Suppressor macrophage (primary cell): ENCODE data around the gene GJD3.

Experiments used
- DNase-seq, 4 experiments: peaks; one replicate each; pipeline ENCODE4 v3.0.0-alpha.2; 2020 to 2022

GJD3 gene

DNA sequence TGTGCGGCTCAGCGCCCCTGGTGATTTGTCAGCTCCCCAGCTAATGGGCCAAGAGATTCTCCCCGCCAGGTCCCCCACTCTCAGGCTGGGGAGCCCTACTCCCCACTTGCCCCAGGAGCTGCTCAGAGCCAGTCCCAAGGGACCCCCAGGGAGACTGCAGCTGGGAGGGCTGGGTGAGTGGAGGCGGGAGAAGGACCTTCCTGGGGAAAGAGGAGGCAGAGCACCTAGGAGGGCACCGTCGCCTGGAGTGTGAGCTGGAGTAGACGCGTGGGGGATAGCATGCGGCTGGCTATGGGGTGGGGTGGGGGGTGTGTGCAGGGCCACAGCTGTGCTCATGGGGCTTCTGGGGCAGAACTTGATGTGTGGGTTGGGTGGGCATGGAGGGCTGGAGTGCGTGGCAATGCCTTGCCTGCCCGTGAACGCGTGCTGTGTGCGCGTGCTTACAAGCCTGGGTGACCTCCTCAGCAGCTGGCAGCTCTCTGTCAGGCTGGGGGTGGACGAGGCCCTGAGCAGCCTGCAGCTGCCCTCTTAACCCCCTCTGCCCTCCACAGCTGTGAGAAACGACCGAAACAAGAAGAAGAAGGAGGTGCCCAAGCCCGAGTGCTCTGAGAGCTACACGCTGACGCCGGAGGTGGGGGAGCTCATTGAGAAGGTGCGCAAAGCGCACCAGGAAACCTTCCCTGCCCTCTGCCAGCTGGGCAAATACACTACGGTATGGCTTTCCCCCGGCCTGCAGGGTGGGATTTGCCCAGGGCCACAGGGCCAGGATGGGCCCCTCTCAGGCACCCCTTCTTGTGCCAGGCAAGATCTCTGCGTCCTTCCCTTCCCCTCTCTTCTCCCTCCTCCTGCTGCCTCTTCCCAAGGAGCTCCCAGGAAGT, 12.9 kb downstream of the GJD3 start:
- DNase-seq = no peak

GRCh38 chr17:40350689-40351358, 13.7 kb downstream of the GJD3 start:
- no peak for DNase-seq

DNA sequence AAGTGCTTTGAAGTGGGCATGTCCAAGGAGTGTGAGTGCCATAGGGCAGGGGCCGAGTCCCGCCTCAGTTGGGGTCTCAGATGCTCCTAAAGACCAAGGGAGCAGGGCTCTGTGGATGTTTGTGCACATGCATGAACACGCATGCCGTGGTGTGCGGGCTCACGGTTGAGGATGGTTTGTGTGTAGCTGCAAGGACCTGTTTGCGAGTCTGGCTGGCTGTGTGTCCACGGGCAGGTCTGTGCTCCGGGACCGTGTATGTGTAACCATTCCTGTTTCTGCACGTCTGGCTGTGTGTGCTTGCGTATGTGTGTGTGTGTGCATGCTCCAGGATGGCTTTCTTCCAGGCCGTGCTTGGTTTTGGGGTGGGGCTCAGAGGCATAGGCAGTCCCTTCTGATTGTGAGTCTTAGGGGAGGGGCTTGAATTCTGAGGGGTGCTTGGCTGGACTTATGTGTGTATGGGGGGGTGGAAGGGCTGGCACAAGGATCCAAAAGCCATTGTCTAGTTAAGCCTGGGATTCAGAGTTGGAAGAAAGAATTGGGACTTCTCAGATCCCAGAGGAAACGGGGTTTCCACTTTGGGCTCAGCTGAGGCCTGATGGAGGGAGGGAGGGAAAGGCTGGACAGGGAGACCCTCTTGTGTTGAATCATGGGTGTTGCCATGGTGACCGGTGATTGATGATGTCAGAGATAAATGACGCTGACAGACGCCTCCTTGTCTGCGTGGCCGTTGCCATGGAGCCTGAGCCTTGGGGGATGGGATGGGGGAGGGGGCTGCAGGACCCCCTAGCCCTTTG, 14.4 kb downstream of the GJD3 start:
- no peak for DNase-seq

GRCh38 chr17:40349477-40349894, 15.1 kb downstream of the GJD3 start:
- no peak for DNase-seq

GRCh38 chr17:40348562-40349476, 15.7 kb downstream of the GJD3 start:
- DNase-seq = no peak

DNA sequence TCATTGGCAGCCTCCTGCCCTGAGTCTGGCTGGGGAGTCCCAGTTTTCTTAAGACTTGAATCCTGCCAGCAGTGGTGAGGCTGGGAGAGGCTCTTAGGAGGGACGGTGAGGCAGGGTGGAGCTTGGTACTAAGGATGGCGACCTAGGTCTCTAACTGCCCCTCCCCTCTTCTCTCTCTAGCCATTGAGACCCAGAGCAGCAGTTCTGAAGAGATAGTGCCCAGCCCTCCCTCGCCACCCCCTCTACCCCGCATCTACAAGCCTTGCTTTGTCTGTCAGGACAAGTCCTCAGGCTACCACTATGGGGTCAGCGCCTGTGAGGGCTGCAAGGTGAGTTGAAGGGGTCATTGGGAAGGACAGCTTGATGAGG, 16.4 kb downstream of the GJD3 start:
- no peak for DNase-seq

- DNase-seq = no peak
Observed at GRCh38 chr17:40347319-40348135, 17.0 kb downstream of the GJD3 start.

DNA sequence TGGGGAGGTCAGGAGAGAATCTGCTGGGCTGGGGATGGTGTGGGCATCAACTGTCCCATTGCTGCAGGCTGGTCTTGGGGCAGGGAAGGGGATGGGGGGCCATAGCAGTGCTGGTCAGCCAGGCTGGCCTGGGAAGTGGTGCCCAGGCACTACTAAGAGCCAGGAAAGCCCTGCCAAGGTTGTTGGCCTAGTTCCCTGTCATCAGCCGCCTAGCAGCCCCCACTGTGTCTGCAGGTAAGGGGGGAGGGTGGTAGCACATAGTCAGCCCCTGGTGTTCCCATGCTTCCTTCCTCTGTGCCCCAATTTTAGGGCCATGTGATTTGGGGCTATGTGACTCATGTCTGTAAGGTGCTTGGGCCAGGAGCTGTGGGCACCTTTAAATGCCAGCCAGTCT, 17.8 kb downstream of the GJD3 start:
- no peak for DNase-seq

DNA sequence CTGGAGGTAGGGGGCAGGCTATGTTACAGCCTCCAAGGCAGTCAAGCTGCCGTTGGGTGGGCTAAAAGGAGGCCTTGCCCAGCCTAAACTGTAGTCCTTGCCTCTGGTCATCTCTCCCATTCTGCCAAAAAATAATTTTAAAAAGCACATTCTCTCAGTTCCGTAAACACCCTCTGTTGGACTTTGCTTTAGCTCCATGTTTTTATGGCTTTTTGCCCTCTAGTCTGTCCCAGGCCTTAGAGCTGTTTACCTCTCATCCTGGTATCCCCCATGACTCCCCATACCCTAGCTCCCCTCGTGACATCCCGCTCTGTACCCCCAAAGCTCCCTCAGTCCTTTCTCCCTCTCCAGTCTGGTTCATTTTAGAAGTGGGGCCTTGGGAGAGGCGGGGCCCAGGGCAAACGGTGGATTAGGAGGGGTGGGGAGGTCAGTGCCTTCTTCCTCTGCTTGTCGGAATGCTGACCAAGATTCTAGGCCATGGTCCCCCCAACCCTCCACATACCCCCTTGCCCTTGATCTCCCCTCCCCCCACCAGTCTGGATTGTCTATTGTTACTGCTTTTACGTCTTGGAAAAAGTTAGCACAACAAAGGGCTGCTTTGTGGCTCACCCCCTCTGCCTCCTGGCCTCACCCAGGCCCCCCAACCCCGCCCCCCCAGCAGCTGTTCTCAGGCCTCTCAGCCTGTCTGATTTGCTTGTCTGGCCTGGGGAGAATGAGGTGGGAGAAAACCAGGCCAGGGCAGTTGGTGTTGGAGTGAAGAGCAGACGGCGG, 18.4 kb downstream of the GJD3 start:
- no peak for DNase-seq

DNA sequence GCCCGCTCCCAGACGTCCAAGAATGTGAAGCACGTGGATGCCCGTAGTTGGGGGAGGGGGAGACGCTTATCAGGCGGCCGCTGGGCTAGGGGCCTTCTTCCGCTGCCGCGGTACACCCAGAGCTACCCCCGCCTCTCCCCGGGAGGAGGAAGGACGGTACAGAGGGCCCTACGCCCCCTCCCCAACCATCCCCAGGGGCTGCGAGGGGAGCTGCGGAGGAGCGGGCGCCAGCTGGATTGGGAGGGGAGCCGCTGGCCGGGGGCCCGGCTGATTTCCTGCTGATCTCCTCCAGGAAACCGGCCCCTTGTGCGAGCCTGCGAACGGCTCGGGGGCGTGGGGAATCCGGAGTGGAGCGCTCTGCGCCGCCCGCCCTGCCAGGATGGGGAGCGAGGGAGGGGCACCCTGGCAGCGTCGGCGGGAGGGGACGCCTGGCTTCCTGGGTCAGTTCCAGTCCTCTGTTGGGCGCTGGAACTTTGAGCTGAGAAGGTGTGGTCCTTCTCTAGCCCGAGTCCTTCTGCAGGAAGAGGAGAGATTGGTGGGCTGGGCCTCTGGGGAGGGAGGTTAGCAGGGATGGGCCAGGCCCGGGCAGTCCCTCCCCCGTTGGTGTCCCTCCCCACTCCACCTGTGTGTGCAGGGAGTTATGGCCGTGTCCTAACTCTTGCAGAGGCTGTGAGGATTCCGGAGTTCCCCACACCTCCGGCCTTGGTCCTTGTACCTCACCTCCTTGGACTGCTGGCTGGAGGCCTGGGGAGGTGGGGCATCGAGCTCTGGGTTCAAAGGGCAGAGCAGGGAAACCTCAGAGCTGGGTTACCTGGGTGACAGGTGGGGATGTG, 19.2 kb downstream of the GJD3 start:
- DNase-seq = peak in 1 of 4 experiments; percentile 25

DNA sequence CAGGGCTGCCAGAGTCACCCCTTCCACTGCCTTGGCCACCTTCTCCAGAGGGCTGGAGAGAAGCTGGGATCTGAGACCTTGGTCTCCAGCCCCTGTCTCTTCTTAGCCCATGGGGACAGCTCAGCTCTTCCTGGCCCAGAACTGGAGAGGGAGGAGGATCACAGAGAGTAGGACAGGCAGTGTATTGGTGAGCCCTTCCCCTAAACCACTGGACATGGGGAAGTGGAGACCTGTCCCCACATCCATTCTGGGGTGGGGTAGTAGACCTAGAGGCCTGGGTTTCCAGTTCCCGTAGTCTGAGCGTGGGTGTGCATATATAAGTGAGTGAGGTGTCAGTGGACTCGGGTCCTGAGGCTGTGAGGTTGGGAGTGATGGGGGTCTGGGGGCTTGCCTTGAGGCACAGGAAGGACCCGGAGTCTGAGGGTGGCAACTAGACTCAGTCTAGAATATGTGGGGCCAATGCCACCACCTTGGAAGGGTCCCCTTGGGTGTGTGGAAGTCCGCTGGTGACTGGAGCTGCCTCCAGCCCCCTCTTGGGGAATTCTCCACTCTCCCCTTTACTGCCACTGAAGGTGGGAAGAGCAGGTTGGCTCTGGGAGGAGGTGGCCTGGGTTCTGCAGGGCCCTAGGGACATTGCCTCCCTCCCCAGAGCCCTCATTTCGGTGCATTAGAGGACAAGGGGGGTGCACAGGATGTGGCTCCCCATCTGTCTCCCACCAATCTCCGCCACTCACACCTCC, 19.9 kb downstream of the GJD3 start:
- peak in 3 of 4 experiments; percentile 40 to 67 (median 64) for DNase-seq

DNA sequence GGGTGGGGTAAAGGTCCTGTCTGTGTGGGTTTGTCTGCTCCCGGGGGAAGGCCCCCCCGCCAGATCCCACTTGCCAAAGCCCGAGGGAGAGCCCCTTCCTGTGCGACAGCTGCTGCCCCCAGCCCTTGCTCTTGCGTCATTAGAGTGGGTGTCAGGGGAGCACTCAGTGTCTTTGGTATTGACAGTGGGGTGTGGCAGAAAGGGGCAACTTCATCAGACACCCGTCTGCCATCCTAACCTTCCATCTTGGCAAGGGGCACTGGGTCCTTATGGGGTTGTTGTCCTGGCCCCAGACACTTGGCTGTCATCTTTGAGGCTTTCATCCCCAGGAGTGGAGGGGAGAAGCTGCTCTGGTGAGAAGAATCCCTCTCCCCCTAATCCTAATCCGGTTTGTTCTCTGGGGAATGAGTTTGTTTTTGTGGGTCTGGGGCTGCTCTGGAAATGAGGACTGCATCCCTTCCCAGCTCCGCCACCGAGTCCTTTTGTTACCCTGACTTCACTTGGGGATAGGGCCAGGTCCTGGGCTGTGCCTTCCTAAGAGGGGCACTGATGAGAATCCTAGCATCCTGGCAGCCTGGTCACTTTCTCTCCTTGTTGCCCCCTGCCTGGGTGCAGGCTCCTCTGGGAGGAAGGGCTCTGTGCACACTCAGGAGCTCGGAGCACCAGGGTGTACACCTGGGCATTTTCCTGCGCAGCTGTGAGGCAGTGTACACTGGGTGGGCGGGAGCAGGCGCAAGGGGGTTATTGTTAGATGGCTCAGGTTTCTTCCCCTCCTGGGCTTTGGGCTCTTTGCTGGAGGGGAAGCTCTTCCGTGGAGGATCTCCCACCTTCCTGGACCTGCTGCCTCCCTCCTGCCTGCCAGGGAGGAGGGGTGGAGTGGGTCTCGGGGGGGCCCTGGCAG, 21.1 kb downstream of the GJD3 start:
- peak in 3 of 4 experiments; percentile 28 to 64 (median 50) for DNase-seq

- DNase-seq = peak in 2 of 4 experiments; percentile 38 to 46
Observed at GRCh38 chr17:40342504-40343218, 21.9 kb downstream of the GJD3 start.

- peak; percentile 67 to 81 (median 72) for DNase-seq
Observed at GRCh38 chr17:40341808-40342503, 22.6 kb downstream of the GJD3 start.

DNA sequence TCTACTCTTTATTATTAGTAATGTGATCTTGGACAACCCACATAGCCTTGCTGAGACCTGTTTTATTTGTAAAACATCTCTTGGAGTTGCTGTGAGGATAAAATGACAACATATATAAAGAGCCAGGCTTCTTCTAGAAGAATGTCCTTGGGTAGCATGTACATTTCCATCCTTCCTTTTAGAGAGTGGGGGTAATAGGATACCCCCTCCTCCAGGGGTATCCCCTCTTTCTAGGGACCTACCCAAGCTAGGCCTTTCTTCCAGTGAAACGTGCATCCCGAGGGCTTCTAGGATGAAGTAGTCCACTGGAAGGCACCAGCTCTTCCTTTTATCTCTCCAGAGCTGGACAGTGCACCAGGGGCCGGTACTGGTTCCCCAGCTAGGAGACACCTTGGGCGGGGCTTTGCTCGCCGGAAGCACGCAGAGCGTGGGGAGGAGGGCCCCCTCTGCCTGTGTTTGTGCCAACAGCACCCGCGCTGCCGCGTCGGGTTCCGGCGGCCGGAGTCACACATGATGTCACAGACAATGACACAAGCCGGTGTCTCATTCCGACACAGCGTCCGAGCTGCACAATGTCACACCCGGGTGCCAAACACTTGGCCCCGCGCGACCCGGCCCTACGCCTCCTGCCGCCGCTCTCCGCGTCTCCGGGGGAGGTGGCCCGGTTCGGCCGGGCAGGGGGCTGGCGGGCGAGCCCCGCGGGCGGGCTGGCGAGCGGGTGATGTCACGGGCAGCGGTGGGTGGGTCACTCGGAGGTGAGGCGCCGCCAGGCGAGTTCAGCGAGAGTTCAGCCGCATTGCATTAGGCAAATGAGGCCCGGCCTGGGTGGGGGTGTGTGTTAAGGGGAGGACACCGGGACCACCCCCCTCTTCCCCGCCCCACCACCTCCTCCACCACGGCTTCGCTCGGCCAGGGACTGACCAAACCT, 23.4 kb downstream of the GJD3 start:
- peak; percentile 95 to 98 (median 96) for DNase-seq
